ENCODE data around the gene GALK2.
"Not testable (repeated sequence)": the region's sequence is repeated elsewhere in the genome, so short reads cannot be mapped to it uniquely, and the experiment has no call there.

Gene GALK2

GRCh38 chr15:49339656-49340055 lies 169.6 kb downstream of the GALK2 start:
- no peak for DNase-seq (ENCODE audit: low spot score)

GRCh38 chr15:49343546-49343945 lies 173.5 kb downstream of the GALK2 start:
- no peak for DNase-seq (ENCODE audit: low spot score)

- not testable (repeated sequence) for DNase-seq (ENCODE audit: low spot score)
These were observed 184.4 kb downstream of the GALK2 start for GRCh38 chr15:49354439-49354838.

GRCh38 chr15:49361370-49361769 lies 191.3 kb downstream of the GALK2 start:
- no peak for DNase-seq (ENCODE audit: low spot score)

GRCh38 chr15:49366496-49366895 lies 196.4 kb downstream of the GALK2 start:
- DNase-seq (ENCODE audit: low spot score), result no peak

- DNase-seq (ENCODE audit: low spot score), result no peak
These were observed 200.7 kb downstream of the GALK2 start for GRCh38 chr15:49370782-49371181.

GRCh38 chr15:49372366-49372765 lies 202.3 kb downstream of the GALK2 start:
- no peak for DNase-seq (ENCODE audit: low spot score)

GRCh38 chr15:49379996-49380395 lies 209.9 kb downstream of the GALK2 start:
- DNase-seq (ENCODE audit: low spot score), result no peak

- DNase-seq (ENCODE audit: low spot score), result no peak
These were observed 210.9 kb downstream of the GALK2 start for GRCh38 chr15:49380912-49381311.
